K562 (cell line): ENCODE data around the gene UBE2J2. TPM values are rescaled to one million over a fixed set of nuclear protein-coding genes. Genes with fewer than 3 reads are reported as not detected.
A peak's percentile ranks its signal among the peaks of the same experiment; 100 is the strongest.

Experiments used
- BCL6 ChIP-seq: fragments of 250-450 bp; sonication (Bioruptor Pico); IDR thresholded peaks from 2 replicates; pipeline ENCODE4 v1.4.0; 2020
- CBX2 ChIP-seq: fragments of 200-600 bp; sonication (generic); IDR thresholded peaks from one replicate; pipeline ENCODE4 v1.6.1; 2012; ENCODE audit warnings: mild to moderate bottlenecking, low read length, inconsistent platforms; ENCODE audit not compliant: insufficient read depth, poor library complexity, severe bottlenecking
- CCAR2 ChIP-seq: fragments of 200-400 bp; formaldehyde crosslinking; IDR thresholded peaks from 2 replicates; pipeline ENCODE4 v1.6.1; 2017; ENCODE audit warnings: mild to moderate bottlenecking, low read depth, low read length
- ELF1 ChIP-seq: fragments of 200-800 bp; sonication (Bioruptor generic); IDR thresholded peaks from 2 replicates; pipeline ENCODE4 v1.6.1; 2016; ENCODE audit warnings: missing genetic modification characterization, missing compliant biosample characterization
- NR2C2 ChIP-seq, 2 experiments: fragments of 200-800 bp in 1 of 2; sonication (Bioruptor generic) in 1 of 2; sonication (generic) in 1 of 2; formaldehyde crosslinking in 1 of 2; IDR thresholded peaks; 2 replicates each; pipeline versions ENCODE4 v1.6.1 to v1.8.0; 2016 to 2022; ENCODE audit warnings: mild to moderate bottlenecking in 1 of 2, missing compliant biosample characterization in 1 of 2, missing genetic modification characterization in 1 of 2, missing genetic modification reagents in 1 of 2
- ZKSCAN3 ChIP-seq: fragments of 250-450 bp; sonication (Bioruptor Pico); IDR thresholded peaks from 2 replicates; pipeline ENCODE4 v1.4.0; 2020
- polyA plus RNA-seq, 8 experiments: library from polyadenylated mRNA; depleted of rRNA in 4 of 8; stranded (reverse) in 5 of 8; unstranded in 3 of 8; fragments of >200 nt; fragmentation: Nextera tagmentation in 2 of 8; fragmentation: Illumina TruSeq in 1 of 8; extraction: Ambion mirVana in 2 of 8; extraction: Trizol in 1 of 8; gene quantifications; 2 replicates each; pipeline versions ENCODE4 v1.2.1 to v1.2.3, GENCODE V29; 2011 to 2014; ENCODE audit warnings: inconsistent platforms in 1 of 8, missing spikeins in 1 of 8
- total RNA-seq, 7 experiments: library from RNA; depleted of rRNA in 6 of 7; stranded (reverse); fragments of >200 nt in 6 of 7; fragmentation: Illumina TruSeq in 2 of 7; extraction: Trizol in 2 of 7; gene quantifications; 2 replicates each; pipeline versions ENCODE4 v1.2.1 to v1.2.3, GENCODE V29; 2011 to 2021; ENCODE audit warnings: low replicate concordance in 1 of 7
- TF ChIP-seq, protein P1 (sequence below): fragments of 250-450 bp; sonication (Bioruptor Pico); IDR thresholded peaks from 2 replicates; pipeline ENCODE4 v1.4.0; 2020; ENCODE audit warnings: mild to moderate bottlenecking, moderate library complexity
- TF ChIP-seq, protein P2 (sequence below): sonication (generic); formaldehyde crosslinking; IDR thresholded peaks from 2 replicates; pipeline ENCODE4 v1.8.1; 2023; ENCODE audit warnings: mild to moderate bottlenecking, missing genetic modification reagents
- TF ChIP-seq, protein P3 (sequence below): fragments of 450-650 bp; conservative IDR thresholded peaks from 2 replicates; pipeline ENCODE4 v1.6.1; 2016; ENCODE audit warnings: missing genetic modification characterization, low read depth, mild to moderate bottlenecking, missing compliant biosample characterization, moderate library complexity
- TF ChIP-seq, protein P4 (sequence below): fragments of 450-650 bp; formaldehyde crosslinking; IDR thresholded peaks from 2 replicates; pipeline ENCODE4 v1.4.0; 2020; ENCODE audit warnings: mild to moderate bottlenecking, mixed read lengths
- TF ChIP-seq, protein P5 (sequence below): fragments of 450-650 bp; conservative IDR thresholded peaks from 2 replicates; pipeline ENCODE4 v1.6.1; 2016; ENCODE audit warnings: missing genetic modification characterization, low read depth, mild to moderate bottlenecking, control low read depth, missing compliant biosample characterization
- TF ChIP-seq, protein P6 (sequence below): fragments of 450-650 bp; IDR thresholded peaks from 2 replicates; pipeline ENCODE4 v1.6.1; 2018; ENCODE audit warnings: mild to moderate bottlenecking, low read depth; ENCODE audit not compliant: partially characterized antibody

UBE2J2 gene
- total and polyA plus RNA-seq, 9 of the 15 experiments (the other 6 are each of a cell fraction or from before 2014, with no cell fraction given), result 0.93 to 112 (median 75.5) TPM

DNA sequence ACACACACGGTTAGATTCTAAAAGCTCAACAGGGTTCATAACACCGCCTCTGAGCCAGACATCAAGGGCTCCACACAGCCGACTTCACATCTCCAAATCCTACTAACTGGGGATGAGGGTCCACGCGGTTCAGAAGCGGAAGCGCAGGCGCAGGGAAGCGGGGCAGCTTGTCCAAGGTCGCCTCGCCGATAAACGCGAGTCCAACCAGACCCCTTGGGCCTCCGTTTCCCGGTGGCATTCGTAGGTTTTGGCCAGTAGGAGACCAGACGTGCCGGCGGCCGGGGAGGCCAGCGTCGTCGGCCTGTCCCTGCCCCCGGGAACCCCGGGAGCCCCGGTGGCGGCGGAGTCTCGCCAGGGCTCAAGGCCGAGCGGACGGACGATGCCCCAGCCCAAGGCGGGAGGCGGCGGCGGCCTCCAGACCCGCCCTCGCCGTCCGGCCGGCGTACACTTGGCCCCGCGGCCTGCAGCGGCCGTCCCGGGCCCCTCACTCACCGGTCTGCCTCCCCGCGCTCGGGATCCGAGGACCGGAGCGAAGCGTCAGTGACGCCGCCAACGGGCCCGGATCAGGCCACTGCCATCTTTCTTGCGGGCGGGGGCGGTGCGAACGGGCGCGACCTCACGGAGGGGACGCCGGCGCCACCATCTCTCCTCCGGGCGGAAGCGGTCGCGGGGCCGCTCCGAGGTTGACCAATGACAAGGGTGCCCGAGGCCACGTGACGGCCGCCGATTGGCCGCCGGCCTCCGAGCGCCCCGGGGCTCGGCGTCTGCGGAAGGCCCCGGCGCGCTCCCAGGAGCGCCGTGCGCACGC, 42.0 kb downstream of the UBE2J2 start, which contains the start of gene SDF4 (continued):
- TF ChIP-seq, protein P1, sequence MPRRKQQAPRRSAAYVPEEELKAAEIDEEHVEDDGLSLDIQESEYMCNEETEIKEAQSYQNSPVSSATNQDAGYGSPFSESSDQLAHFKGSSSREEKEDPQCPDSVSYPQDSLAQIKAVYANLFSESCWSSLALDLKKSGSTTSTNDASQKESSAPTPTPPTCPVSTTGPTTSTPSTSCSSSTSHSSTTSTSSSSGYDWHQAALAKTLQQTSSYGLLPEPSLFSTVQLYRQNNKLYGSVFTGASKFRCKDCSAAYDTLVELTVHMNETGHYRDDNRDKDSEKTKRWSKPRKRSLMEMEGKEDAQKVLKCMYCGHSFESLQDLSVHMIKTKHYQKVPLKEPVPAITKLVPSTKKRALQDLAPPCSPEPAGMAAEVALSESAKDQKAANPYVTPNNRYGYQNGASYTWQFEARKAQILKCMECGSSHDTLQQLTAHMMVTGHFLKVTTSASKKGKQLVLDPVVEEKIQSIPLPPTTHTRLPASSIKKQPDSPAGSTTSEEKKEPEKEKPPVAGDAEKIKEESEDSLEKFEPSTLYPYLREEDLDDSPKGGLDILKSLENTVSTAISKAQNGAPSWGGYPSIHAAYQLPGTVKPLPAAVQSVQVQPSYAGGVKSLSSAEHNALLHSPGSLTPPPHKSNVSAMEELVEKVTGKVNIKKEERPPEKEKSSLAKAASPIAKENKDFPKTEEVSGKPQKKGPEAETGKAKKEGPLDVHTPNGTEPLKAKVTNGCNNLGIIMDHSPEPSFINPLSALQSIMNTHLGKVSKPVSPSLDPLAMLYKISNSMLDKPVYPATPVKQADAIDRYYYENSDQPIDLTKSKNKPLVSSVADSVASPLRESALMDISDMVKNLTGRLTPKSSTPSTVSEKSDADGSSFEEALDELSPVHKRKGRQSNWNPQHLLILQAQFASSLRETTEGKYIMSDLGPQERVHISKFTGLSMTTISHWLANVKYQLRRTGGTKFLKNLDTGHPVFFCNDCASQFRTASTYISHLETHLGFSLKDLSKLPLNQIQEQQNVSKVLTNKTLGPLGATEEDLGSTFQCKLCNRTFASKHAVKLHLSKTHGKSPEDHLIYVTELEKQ (CRISPR knock-in tag), result no peak
- TF ChIP-seq, protein P2, sequence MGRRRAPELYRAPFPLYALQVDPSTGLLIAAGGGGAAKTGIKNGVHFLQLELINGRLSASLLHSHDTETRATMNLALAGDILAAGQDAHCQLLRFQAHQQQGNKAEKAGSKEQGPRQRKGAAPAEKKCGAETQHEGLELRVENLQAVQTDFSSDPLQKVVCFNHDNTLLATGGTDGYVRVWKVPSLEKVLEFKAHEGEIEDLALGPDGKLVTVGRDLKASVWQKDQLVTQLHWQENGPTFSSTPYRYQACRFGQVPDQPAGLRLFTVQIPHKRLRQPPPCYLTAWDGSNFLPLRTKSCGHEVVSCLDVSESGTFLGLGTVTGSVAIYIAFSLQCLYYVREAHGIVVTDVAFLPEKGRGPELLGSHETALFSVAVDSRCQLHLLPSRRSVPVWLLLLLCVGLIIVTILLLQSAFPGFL (CRISPR knock-in tag), result no peak
- TF ChIP-seq CCAR2 (no peak), ELF1 (peak; percentile 100), ZKSCAN3 (CRISPR knock-in tag) (no peak), CBX2 (no peak), BCL6 (no peak), NR2C2 (CRISPR knock-in tag; IDR thresholded peaks at IDR 0.05) (peak; percentile 93), NR2C2 (tag; IDR thresholded peaks at IDR 0.05) (peak; percentile 98)
- TF ChIP-seq, protein P3, sequence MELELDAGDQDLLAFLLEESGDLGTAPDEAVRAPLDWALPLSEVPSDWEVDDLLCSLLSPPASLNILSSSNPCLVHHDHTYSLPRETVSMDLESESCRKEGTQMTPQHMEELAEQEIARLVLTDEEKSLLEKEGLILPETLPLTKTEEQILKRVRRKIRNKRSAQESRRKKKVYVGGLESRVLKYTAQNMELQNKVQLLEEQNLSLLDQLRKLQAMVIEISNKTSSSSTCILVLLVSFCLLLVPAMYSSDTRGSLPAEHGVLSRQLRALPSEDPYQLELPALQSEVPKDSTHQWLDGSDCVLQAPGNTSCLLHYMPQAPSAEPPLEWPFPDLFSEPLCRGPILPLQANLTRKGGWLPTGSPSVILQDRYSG (tag), result no peak
- TF ChIP-seq, protein P4, sequence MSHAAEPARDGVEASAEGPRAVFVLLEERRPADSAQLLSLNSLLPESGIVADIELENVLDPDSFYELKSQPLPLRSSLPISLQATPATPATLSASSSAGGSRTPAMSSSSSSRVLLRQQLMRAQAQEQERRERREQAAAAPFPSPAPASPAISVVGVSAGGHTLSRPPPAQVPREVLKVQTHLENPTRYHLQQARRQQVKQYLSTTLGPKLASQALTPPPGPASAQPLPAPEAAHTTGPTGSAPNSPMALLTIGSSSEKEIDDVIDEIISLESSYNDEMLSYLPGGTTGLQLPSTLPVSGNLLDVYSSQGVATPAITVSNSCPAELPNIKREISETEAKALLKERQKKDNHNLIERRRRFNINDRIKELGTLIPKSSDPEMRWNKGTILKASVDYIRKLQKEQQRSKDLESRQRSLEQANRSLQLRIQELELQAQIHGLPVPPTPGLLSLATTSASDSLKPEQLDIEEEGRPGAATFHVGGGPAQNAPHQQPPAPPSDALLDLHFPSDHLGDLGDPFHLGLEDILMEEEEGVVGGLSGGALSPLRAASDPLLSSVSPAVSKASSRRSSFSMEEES, result peak; percentile 82
- TF ChIP-seq, protein P5, sequence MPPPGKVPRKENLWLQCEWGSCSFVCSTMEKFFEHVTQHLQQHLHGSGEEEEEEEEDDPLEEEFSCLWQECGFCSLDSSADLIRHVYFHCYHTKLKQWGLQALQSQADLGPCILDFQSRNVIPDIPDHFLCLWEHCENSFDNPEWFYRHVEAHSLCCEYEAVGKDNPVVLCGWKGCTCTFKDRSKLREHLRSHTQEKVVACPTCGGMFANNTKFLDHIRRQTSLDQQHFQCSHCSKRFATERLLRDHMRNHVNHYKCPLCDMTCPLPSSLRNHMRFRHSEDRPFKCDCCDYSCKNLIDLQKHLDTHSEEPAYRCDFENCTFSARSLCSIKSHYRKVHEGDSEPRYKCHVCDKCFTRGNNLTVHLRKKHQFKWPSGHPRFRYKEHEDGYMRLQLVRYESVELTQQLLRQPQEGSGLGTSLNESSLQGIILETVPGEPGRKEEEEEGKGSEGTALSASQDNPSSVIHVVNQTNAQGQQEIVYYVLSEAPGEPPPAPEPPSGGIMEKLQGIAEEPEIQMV (tag), result no peak
- TF ChIP-seq, protein P6, sequence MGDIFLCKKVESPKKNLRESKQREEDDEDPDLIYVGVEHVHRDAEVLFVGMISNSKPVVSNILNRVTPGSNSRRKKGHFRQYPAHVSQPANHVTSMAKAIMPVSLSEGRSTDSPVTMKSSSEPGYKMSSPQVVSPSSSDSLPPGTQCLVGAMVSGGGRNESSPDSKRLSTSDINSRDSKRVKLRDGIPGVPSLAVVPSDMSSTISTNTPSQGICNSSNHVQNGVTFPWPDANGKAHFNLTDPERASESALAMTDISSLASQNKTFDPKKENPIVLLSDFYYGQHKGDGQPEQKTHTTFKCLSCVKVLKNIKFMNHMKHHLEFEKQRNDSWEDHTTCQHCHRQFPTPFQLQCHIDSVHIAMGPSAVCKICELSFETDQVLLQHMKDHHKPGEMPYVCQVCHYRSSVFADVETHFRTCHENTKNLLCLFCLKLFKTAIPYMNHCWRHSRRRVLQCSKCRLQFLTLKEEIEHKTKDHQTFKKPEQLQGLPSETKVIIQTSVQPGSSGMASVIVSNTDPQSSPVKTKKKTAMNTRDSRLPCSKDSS, result no peak
